ENCODE data around the gene CYP2R1. TPM values are rescaled to one million over a fixed set of nuclear protein-coding genes. Genes with fewer than 3 reads are reported as not detected.
A peak's percentile ranks its signal among the peaks of the same experiment; 100 is the strongest.

Gene CYP2R1
- total RNA-seq, 1 donor from 2014 or later, result 18.5 TPM

DNA sequence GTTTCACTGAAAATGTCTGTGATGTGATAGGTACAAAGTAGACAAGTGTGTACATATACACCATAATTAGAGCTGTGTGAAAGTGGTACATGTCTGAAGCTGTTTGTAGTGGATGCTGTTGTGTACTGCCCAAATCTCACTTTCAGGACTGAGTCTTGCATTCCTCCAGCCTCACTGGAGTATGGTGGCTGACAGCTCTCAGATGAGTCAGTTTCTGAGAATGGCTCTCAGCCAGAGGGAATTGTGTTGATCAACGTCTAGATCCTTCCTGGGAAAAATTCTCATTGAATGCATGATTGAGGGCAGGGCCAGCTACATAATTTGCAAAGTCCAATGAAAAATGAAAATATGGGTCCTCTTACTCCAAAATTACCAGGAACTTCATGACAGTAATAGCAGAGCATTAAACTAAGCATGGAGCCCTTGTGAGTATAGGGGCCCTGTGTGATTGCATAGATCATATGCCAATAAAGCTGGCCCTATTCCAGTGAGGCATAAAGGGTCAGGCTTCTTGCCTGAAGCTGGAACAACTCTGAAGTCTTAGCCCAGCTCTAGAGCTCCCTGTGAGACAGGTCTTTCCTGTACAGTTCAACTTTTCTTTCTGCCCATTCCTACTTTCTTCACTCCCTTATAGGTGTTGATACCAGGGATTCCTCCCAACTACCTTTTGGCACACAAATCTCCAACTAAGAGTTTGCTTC lies 10.8 kb upstream of the CYP2R1 start:
- no peak for DNase-seq (ENCODE audit: low read depth, low spot score)
- no peak overlapping the region for H3K4me3 Mint-ChIP-seq

DNA sequence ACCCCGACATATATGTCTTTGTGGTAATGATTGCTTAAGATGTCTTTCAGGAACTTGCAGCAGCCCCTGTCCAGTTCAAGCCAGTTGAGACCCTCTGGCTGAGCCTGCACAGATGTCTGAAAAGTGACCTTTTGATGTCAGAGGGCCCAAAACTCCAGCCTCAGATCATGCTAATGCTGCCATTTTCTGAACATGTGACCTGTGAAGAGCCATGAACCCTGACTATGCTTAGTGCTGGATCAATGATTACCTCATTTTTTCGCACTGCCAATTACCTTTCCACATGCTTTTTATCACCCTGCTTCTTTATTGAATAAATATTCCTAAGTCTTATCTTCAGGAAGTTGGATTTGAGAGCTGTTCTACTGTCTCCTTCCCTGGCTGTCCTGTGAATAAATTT lies 6.9 kb upstream of the CYP2R1 start:
- Mint-ChIP-seq H3K27me3 (ENCODE audit: low read depth) (no peaks in the 10 kb centered on the region), H3K36me3 (ENCODE audit: low read depth) (no peaks in the 10 kb centered on the region), H3K27ac (ENCODE audit: unreplicated experiment) (peak overlapping the region; percentile 44), H3K4me1 (no peaks in the 10 kb centered on the region), H3K9me3 (no peaks in the 10 kb centered on the region), H3K4me3 (no peak overlapping the region)
- DNase-seq (ENCODE audit: low read depth, low spot score), result no peak
- TF ChIP-seq, protein P1, sequence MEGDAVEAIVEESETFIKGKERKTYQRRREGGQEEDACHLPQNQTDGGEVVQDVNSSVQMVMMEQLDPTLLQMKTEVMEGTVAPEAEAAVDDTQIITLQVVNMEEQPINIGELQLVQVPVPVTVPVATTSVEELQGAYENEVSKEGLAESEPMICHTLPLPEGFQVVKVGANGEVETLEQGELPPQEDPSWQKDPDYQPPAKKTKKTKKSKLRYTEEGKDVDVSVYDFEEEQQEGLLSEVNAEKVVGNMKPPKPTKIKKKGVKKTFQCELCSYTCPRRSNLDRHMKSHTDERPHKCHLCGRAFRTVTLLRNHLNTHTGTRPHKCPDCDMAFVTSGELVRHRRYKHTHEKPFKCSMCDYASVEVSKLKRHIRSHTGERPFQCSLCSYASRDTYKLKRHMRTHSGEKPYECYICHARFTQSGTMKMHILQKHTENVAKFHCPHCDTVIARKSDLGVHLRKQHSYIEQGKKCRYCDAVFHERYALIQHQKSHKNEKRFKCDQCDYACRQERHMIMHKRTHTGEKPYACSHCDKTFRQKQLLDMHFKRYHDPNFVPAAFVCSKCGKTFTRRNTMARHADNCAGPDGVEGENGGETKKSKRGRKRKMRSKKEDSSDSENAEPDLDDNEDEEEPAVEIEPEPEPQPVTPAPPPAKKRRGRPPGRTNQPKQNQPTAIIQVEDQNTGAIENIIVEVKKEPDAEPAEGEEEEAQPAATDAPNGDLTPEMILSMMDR (conservative IDR thresholded peaks at IDR 0.05), result no peak

More for the DNA sequence above, 10.8 kb upstream of the CYP2R1 start:
- Mint-ChIP-seq H3K27me3 (ENCODE audit: low read depth) (no peaks in the 10 kb centered on the region), H3K4me1 (no peaks in the 10 kb centered on the region), H3K9me3 (no peaks in the 10 kb centered on the region), H3K36me3 (ENCODE audit: low read depth) (no peaks in the 10 kb centered on the region), H3K27ac (ENCODE audit: unreplicated experiment) (no peak overlapping the region)
- TF ChIP-seq, protein P1 (conservative IDR thresholded peaks at IDR 0.05), result no peak

DNA sequence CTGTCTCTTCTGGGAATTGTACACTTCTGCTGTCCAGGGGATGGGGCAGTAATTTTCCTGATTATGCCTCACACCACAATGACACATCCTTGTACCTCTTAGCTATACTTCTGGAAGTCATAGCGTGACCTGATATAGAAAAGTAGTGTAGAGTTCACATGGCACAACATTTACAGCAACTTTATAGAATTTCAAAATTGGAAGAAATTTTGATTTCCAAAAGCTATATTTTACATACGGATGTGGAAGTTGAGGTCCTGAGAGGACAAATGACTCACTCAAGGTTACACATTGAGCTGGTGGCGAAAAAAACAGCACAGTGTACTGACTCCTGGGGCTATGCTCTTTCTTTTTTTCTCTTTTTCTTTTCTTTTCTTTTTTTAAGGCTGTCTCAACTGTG lies 6.3 kb upstream of the CYP2R1 start:
- TF ChIP-seq, protein P1 (conservative IDR thresholded peaks at IDR 0.05), result no peak
- Mint-ChIP-seq H3K9me3 (no peaks in the 10 kb centered on the region), H3K27me3 (ENCODE audit: low read depth) (no peaks in the 10 kb centered on the region), H3K4me3 (no peak overlapping the region), H3K27ac (ENCODE audit: unreplicated experiment) (no peak overlapping the region), H3K4me1 (no peaks in the 10 kb centered on the region), H3K36me3 (ENCODE audit: low read depth) (no peaks in the 10 kb centered on the region)
- no peak for DNase-seq (ENCODE audit: low read depth, low spot score)

DNA sequence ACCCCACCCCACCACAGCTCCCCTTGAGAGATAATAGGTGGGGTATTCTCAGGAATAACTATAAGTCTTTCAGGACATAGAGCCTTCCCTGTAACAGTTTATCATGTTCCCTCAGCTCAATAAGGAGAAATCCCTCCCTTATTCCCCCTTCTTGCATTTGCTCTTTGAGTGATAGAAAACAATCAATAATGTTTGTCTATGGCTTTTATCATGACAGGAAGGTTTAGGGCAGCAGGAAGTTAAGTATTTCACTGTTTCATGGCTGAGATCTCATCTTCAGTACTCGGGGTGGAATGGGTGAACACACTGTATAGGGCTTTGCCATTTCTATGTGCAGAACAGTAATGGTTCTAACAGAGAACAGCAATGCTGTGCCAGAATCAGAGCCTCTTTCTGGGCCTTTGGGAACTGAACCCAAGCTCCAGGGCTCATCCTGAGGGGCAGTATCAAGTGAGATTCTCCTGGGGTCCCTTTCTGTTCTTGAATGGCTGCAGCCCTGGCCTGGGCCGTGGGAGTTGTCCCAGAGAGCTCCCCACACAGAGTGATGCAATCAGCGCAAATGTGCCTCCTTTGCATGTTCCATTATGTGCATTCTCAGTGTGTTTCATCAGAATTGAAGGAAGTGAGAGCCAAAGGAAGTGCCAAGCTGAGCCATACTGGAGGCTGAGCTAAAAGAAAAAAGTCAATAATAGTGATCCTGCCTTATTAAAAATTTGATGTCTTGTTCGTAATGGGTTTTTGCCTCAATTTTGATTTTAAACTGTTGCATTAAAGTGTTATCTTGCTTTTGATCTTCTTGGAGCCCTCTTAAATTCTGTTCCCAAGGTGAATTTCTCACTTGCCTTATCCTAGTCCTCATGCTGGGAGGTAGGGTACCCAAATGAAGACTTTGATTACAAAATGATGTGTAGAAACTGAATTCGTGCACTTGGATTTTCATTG lies 2.9 kb upstream of the CYP2R1 start:
- H3K27ac Mint-ChIP-seq (ENCODE audit: unreplicated experiment), result no peak overlapping the region
- TF ChIP-seq, protein P1 (conservative IDR thresholded peaks at IDR 0.05), result no peak
- no peak for DNase-seq (ENCODE audit: low read depth, low spot score)
- no peaks in the 10 kb centered on the region for H3K27me3 Mint-ChIP-seq (ENCODE audit: low read depth)
- H3K4me3 Mint-ChIP-seq, result peak overlapping the region; percentile 9
- H3K36me3 Mint-ChIP-seq (ENCODE audit: low read depth), result no peaks in the 10 kb centered on the region
- H3K9me3 Mint-ChIP-seq, result no peaks in the 10 kb centered on the region
- peaks cover 13% of the 10 kb centered on the region for H3K4me1 Mint-ChIP-seq

DNA sequence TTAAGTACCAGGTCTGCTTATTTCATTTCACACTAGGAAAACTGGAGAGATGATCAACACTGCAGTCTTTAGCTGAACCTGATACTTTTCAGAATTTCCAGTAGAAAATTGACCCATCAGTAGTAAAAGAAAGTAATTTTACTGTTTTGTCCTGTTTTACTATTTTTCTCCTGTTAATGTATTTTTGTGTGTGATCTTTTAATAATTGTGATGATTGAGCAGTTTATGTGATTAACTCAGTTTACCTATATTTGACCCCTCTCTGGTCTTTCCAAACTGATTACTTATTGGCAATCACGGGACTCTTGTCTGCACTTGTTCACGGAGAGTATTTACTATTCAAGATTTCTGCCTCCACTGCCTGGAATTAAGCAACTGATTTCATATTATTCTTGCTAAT lies 546 bp upstream of the CYP2R1 start:
- H3K4me1 Mint-ChIP-seq, result peaks cover 25% of the 10 kb centered on the region
- no peaks in the 10 kb centered on the region for H3K36me3 Mint-ChIP-seq (ENCODE audit: low read depth)
- no peak overlapping the region for H3K27ac Mint-ChIP-seq (ENCODE audit: unreplicated experiment)
- DNase-seq (ENCODE audit: low read depth, low spot score), result no peak
- H3K27me3 Mint-ChIP-seq (ENCODE audit: low read depth), result no peaks in the 10 kb centered on the region
- TF ChIP-seq, protein P1 (conservative IDR thresholded peaks at IDR 0.05), result no peak
- H3K4me3 Mint-ChIP-seq, result peak overlapping the region; percentile 87
- no peaks in the 10 kb centered on the region for H3K9me3 Mint-ChIP-seq

Measured in neural crest cell (in vitro differentiated cells).